Fibroblast of lung (primary cell): Measurements from ENCODE around the gene MRPL14. TPM values are rescaled to one million over a fixed set of nuclear protein-coding genes. Genes with fewer than 3 reads are reported as not detected.
A peak's percentile ranks its signal among the peaks of the same experiment; 100 is the strongest.
"Not testable (repeated sequence)": the region's sequence is repeated elsewhere in the genome, so short reads cannot be mapped to it uniquely, and the experiment has no call there.

ENCODE experiments used
- DNase-seq, 2 donors: peaks; one replicate each; pipeline versions ENCODE4 v3.0.0 to v3.0.0-alpha.2; 2010; ENCODE audit warnings: low read depth in 2 of 2
- H2AFZ ChIP-seq: 2 replicates; pipeline ENCODE4 v1.5.1; 2012; ENCODE audit warnings: low read length, control low read depth, inconsistent platforms
- H3K27ac ChIP-seq: 2 replicates; pipeline ENCODE4 v1.5.1; 2011; ENCODE audit warnings: low read length, control low read depth; ENCODE audit not compliant: insufficient read depth
- H3K27me3 ChIP-seq: 2 replicates; pipeline ENCODE4 v1.5.1; 2011; ENCODE audit warnings: mild to moderate bottlenecking, low read length; ENCODE audit not compliant: control insufficient read depth, insufficient read depth
- H3K36me3 ChIP-seq: 2 replicates; pipeline ENCODE4 v1.5.1; 2011; ENCODE audit warnings: low read length; ENCODE audit not compliant: control insufficient read depth, insufficient read depth
- H3K4me1 ChIP-seq: 2 replicates; pipeline ENCODE4 v1.5.1; 2011; ENCODE audit warnings: low read length; ENCODE audit not compliant: control insufficient read depth, insufficient read depth; ENCODE audit errors: extremely low read depth
- H3K4me2 ChIP-seq: 2 replicates; pipeline ENCODE4 v1.5.1; 2011; ENCODE audit warnings: low read length, control low read depth; ENCODE audit not compliant: insufficient read depth; ENCODE audit errors: extremely low read depth
- H3K4me3 ChIP-seq, 4 experiments: fragments of 200-600 bp in 1 of 4; sonication (generic) in 1 of 4; replicated peaks in 1 of 4; 2 replicates each; pipeline ENCODE4 v1.5.1; 2011 to 2016; ENCODE audit warnings: low read length in 4 of 4, low read depth in 3 of 4, mild to moderate bottlenecking in 3 of 4, control low read depth in 2 of 4, inconsistent platforms in 1 of 4, mixed read lengths in 1 of 4; ENCODE audit not compliant: insufficient read depth in 1 of 4; ENCODE audit errors: control extremely low read depth in 1 of 4
- H3K79me2 ChIP-seq: 2 replicates; pipeline ENCODE4 v1.5.1; 2012; ENCODE audit warnings: mild to moderate bottlenecking, low read length, inconsistent platforms; ENCODE audit not compliant: control insufficient read depth, insufficient read depth
- H3K9ac ChIP-seq: 2 replicates; pipeline ENCODE4 v1.5.1; 2011; ENCODE audit warnings: mild to moderate bottlenecking, low read length, control low read depth; ENCODE audit not compliant: insufficient read depth
- H3K9me3 ChIP-seq: 2 replicates; pipeline ENCODE4 v1.5.1; 2012; ENCODE audit warnings: low read depth, low read length; ENCODE audit not compliant: control insufficient read depth, insufficient read depth
- H4K20me1 ChIP-seq: 2 replicates; pipeline ENCODE4 v1.5.1; 2011; ENCODE audit warnings: low read length; ENCODE audit not compliant: control insufficient read depth, insufficient read depth; ENCODE audit errors: extremely low read depth
- CTCF ChIP-seq, 2 donors: IDR thresholded peaks in 1 of 2; conservative IDR thresholded peaks in 1 of 2; 1 replicate in 1 of 2; 2 replicates in 1 of 2; pipeline ENCODE4 v1.5.1; 2011 to 2012; ENCODE audit warnings: low read length in 2 of 2, control low read depth in 1 of 2, inconsistent platforms in 1 of 2, low read depth in 1 of 2, mild to moderate bottlenecking in 1 of 2
- EZH2 ChIP-seq: IDR thresholded peaks from 2 replicates; pipeline ENCODE4 v1.5.1; 2012; ENCODE audit warnings: low read length, control low read depth, mild to moderate bottlenecking; ENCODE audit errors: missing control alignments
- polyA plus RNA-seq, 2 donors: library from polyadenylated mRNA; depleted of rRNA in 1 of 2; stranded (reverse) in 1 of 2; unstranded in 1 of 2; fragments of >200 nt; gene quantifications; 2 replicates each; pipeline ENCODE4 v1.2.1, GENCODE V29; 2011 to 2012; ENCODE audit warnings: missing spikeins in 1 of 2
- total RNA-seq: library from RNA; depleted of rRNA; stranded (reverse); fragments of >200 nt; gene quantifications from 2 replicates; pipeline ENCODE4 v1.2.1, GENCODE V29; 2014

Gene MRPL14
- total and polyA plus RNA-seq, 2 donors (not counting 1 experiment from before 2014, with no cell fraction given): 36.2 to 60.6 TPM

- H4K20me1 ChIP-seq: no peaks in the 10 kb centered on the region
- H3K36me3 ChIP-seq: peaks cover 4% of the 10 kb centered on the region
- H3K79me2 ChIP-seq: no peaks in the 10 kb centered on the region
- no peaks in the 10 kb centered on the region for H3K9me3 ChIP-seq
- H3K4me1 ChIP-seq: no peaks in the 10 kb centered on the region
- no peak for DNase-seq
- H3K27me3 ChIP-seq: no peaks in the 10 kb centered on the region
- no peak overlapping the region for H3K9ac ChIP-seq
- TF ChIP-seq EZH2 (no peak), CTCF (conservative IDR thresholded peaks at IDR 0.05 in 1 of 2, IDR thresholded peaks at IDR 0.05 in 1 of 2; ENCODE audit: low read depth in 1 of 2, low read length in 2 of 2) (no peak)
- H3K4me3 ChIP-seq: no peak overlapping the region
- H2AFZ ChIP-seq: no peak overlapping the region
- H3K27ac ChIP-seq: no peak overlapping the region
- no peak overlapping the region for H3K4me2 ChIP-seq
These were observed 28.1 kb downstream of the MRPL14 start for GRCh38 chr6:44099192-44099591.

DNA sequence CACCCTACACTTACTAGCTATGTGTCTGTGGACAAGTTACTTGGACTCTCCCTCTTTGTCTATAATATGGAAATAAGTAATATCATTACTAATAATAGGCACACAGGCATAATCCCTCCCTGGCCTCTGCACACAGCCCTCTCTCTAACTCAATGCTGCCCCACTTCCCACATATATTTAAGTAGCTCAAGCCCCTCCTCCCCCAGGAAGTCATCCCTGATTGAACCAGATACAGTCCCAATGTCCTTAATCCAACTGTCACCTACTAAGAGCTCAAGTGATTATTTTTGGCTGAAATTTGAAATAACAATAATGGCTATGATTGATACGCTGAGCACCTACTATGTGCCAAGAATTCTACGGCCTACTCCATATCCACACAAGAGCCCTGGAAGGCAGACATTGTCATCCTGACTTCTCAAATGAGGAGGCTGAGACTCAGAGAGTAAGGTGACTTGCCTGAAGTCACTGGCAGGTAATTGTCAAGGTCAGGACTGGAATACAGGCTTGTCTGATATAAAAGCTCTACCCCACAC is 29.4 kb downstream of the MRPL14 start:
- H4K20me1 ChIP-seq: no peaks in the 10 kb centered on the region
- DNase-seq: no peak
- H2AFZ ChIP-seq: no peak overlapping the region
- H3K4me1 ChIP-seq: no peaks in the 10 kb centered on the region
- H3K27me3 ChIP-seq: no peaks in the 10 kb centered on the region
- H3K4me2 ChIP-seq: no peak overlapping the region
- no peaks in the 10 kb centered on the region for H3K9me3 ChIP-seq
- no peak for TF ChIP-seq CTCF (conservative IDR thresholded peaks at IDR 0.05 in 1 of 2, IDR thresholded peaks at IDR 0.05 in 1 of 2; ENCODE audit: low read depth in 1 of 2, low read length in 2 of 2)
- TF ChIP-seq EZH2: no peak
- no peak overlapping the region for H3K4me3 ChIP-seq
- no peak overlapping the region for H3K27ac ChIP-seq
- peaks cover 2% of the 10 kb centered on the region for H3K36me3 ChIP-seq
- H3K9ac ChIP-seq: no peak overlapping the region
- H3K79me2 ChIP-seq: no peaks in the 10 kb centered on the region

- Histone ChIP-seq H3K9ac (no peak overlapping the region), H3K4me2 (no peak overlapping the region), H3K36me3 (no peaks in the 10 kb centered on the region), H3K79me2 (no peaks in the 10 kb centered on the region), H3K27me3 (no peaks in the 10 kb centered on the region), H4K20me1 (no peaks in the 10 kb centered on the region), H3K27ac (no peak overlapping the region), H3K4me3 (no peak overlapping the region), H3K4me1 (no peaks in the 10 kb centered on the region), H3K9me3 (no peaks in the 10 kb centered on the region), H2AFZ (no peak overlapping the region)
- DNase-seq: peak; percentile 53 to 72
- TF ChIP-seq EZH2 (no peak), CTCF (conservative IDR thresholded peaks at IDR 0.05 in 1 of 2, IDR thresholded peaks at IDR 0.05 in 1 of 2; ENCODE audit: low read depth in 1 of 2, low read length in 2 of 2) (peak; percentile 69 to 79)
These were observed 30.6 kb downstream of the MRPL14 start for GRCh38 chr6:44096612-44097011.

DNA sequence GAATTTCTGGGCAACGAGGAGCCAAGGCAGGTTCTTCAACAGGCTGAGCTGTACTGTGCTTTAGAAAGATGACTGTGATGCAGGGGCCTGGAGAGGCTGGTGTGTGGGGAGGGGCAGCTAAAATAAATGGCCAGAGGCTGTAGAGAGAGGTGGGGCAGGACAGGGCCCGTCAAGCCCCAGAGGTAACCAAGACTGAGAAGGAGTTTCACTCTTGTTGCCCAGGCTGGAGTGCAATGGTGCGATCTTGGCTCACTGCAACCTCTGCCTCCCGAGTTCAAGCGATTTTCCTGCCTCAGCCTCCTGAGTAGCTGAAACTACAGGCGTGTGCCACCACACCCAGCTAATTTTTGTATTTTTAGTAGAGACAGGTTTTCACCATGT is 32.0 kb downstream of the MRPL14 start:
- H3K27ac ChIP-seq, H3K9me3 ChIP-seq, H3K4me3 ChIP-seq, DNase-seq, H4K20me1 ChIP-seq, H3K4me1 ChIP-seq, H3K79me2 ChIP-seq, H3K4me2 ChIP-seq, H3K27me3 ChIP-seq, H2AFZ ChIP-seq, H3K9ac ChIP-seq, H3K36me3 ChIP-seq: not testable (repeated sequence)
